ENCODE results near the gene BORCS5.

Gene BORCS5

GRCh38 chr12:12477532-12477890 lies 120.6 kb downstream of the BORCS5 start:
- Mint-ChIP-seq H3K36me3 (peaks cover 13 to 44% of the 10 kb centered on the region in 2 donors), H3K9me3 (no peaks in the 10 kb centered on the region), H3K4me3 (no peak overlapping the region), H3K27ac (no peak overlapping the region), H3K27me3 (no peaks in the 10 kb centered on the region), H3K4me1 (peaks cover 9 to 11% of the 10 kb centered on the region in 2 donors)
- ATAC-seq (replicated peaks) (no peak), DNase-seq (no peak)

DNA sequence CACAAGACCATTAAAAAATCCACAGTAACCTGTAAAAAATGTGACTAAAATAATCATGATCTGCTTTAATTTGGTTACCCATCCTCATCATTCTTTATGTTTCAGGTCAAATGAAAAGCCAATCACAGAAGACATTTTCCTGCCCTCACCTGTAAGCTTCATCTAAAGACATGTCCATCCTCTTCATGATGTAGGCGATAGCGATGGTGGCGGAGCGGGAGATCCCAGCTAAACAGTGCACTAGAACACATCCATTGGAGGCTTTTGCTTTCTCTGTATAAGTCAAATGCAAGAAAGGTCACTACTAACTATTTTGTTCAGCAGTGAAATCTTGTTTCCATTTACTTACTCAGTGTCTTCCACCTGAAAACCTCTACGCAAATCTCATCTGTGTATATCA lies 123.2 kb downstream of the BORCS5 start:
- ATAC-seq (replicated peaks) (no peak), DNase-seq (no peak)
- no peak overlapping the region for H3K4me3 Mint-ChIP-seq
- H3K4me1 Mint-ChIP-seq: peaks cover 14 to 16% of the 10 kb centered on the region in 2 donors
- peaks cover 10 to 31% of the 10 kb centered on the region in 2 donors for H3K36me3 Mint-ChIP-seq
- no peaks in the 10 kb centered on the region for H3K9me3 Mint-ChIP-seq
- no peaks in the 10 kb centered on the region for H3K27me3 Mint-ChIP-seq
- no peak overlapping the region for H3K27ac Mint-ChIP-seq

DNA sequence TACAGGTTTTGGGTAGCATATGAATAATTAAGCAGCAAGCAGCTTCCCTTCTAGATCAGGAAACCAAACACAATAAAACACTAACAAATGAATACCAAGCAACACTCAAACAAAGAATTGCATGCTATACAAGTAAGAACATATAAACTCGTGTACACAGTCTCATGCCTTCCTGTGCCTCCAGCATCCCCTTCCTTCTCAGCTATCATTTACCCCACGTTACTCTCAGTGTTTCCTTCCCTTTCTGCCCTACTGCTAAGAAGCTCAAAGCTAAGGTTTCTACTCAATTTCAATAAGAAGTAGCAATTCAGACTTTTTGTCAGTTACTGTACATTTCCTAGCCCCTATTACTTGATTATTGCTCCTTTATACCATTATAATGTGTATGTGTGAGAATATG lies 124.8 kb downstream of the BORCS5 start:
- Mint-ChIP-seq H3K4me3 (no peak overlapping the region), H3K27me3 (no peaks in the 10 kb centered on the region), H3K27ac (no peak overlapping the region), H3K9me3 (no peaks in the 10 kb centered on the region), H3K4me1 (peaks cover 13 to 16% of the 10 kb centered on the region in 2 donors), H3K36me3 (peaks cover 10 to 29% of the 10 kb centered on the region in 2 donors)
- ATAC-seq (replicated peaks) (no peak), DNase-seq (no peak)

DNA sequence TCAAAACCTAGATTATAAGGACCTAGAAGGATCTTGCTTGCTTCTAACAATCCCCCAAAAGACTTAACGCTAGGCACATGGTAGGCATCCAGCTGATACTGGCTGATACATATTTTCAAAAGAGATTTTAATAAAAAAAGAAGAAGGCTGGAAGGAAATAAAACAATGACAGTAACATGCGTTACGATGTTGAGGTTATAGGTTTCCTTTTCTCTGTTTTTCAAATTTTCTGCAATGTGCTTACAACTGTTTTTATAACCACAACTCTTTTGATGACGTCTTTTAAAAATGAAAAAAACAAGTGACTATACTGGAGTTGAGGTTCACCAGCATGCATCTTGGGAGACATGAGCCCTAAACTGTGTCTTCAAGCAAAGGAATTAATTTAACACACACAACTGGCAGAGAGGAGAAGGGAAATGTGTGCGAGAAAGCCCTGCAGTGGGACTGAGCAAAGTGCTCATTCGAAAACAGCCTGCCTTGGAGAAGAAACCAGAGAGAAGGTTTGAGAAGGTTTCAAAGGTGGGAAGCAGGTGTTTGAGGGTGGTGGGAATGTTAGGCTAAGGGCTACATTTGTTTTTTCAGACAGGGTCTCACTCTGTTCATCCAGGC lies 125.4 kb downstream of the BORCS5 start:
- DNase-seq (no peak), ATAC-seq (replicated peaks) (no peak)
- Mint-ChIP-seq H3K4me3 (no peak overlapping the region), H3K9me3 (no peaks in the 10 kb centered on the region), H3K27ac (peak overlapping the region; percentile 9), H3K27me3 (no peaks in the 10 kb centered on the region), H3K36me3 (peaks cover 10 to 25% of the 10 kb centered on the region in 2 donors), H3K4me1 (peaks cover 13 to 16% of the 10 kb centered on the region in 2 donors)

- H3K4me3 Mint-ChIP-seq: no peak overlapping the region
- DNase-seq: no peak
- no peak overlapping the region for H3K27ac Mint-ChIP-seq
- H3K9me3 Mint-ChIP-seq: no peaks in the 10 kb centered on the region
- H3K4me1 Mint-ChIP-seq: peaks cover 13 to 16% of the 10 kb centered on the region in 2 donors
- peak; percentile 83 to 90 for ATAC-seq (replicated peaks)
- peaks cover 7 to 18% of the 10 kb centered on the region in 2 donors for H3K36me3 Mint-ChIP-seq
- H3K27me3 Mint-ChIP-seq: no peaks in the 10 kb centered on the region
Observed at GRCh38 chr12:12482959-12483358, 126.1 kb downstream of the BORCS5 start.

- ATAC-seq (replicated peaks) (no peak), DNase-seq (no peak)
- no peaks in the 10 kb centered on the region for H3K27me3 Mint-ChIP-seq
- H3K9me3 Mint-ChIP-seq: no peaks in the 10 kb centered on the region
- H3K4me1 Mint-ChIP-seq: peaks cover 13 to 16% of the 10 kb centered on the region in 2 donors
- no peak overlapping the region for H3K27ac Mint-ChIP-seq
- peaks cover 7 to 22% of the 10 kb centered on the region in 2 donors for H3K36me3 Mint-ChIP-seq
- no peak overlapping the region for H3K4me3 Mint-ChIP-seq
Observed at GRCh38 chr12:12483438-12483837, 126.6 kb downstream of the BORCS5 start.

- ATAC-seq (replicated peaks): peak; percentile 78 to 88
- no peak overlapping the region for H3K4me3 Mint-ChIP-seq
- H3K27me3 Mint-ChIP-seq: no peaks in the 10 kb centered on the region
- peak overlapping the region; percentile 42 for H3K27ac Mint-ChIP-seq
- peaks cover 4 to 14% of the 10 kb centered on the region in 2 donors for H3K36me3 Mint-ChIP-seq
- DNase-seq: peak; percentile 29
- H3K9me3 Mint-ChIP-seq: no peaks in the 10 kb centered on the region
- H3K4me1 Mint-ChIP-seq: peaks cover 13 to 16% of the 10 kb centered on the region in 2 donors
Observed at GRCh38 chr12:12486661-12487240, 129.9 kb downstream of the BORCS5 start.

GRCh38 chr12:12487490-12487889 lies 130.6 kb downstream of the BORCS5 start:
- DNase-seq (no peak), ATAC-seq (replicated peaks) (no peak)
- Mint-ChIP-seq H3K36me3 (peaks cover 4 to 11% of the 10 kb centered on the region in 2 donors), H3K4me1 (peaks cover 10 to 12% of the 10 kb centered on the region in 2 donors), H3K27ac (no peak overlapping the region), H3K4me3 (no peak overlapping the region), H3K9me3 (no peaks in the 10 kb centered on the region), H3K27me3 (no peaks in the 10 kb centered on the region)

DNA sequence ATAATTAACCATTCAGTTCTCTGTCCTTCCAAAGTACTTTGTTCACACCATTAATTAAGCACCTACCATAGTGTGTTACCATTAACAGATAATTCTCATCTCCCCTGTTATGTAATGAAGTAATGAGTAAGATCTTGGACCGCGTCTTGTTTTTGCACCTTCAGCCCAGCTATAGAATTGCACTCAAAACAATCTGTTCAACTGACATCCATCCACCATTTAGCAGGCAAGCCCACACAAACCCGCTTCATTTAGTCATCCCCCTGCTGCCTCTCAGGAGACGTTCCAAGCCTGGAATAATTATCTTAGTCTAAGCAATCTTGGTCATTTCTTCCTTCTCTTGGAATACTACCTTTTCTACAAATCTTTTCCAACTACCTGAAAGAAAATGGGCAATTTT lies 131.4 kb downstream of the BORCS5 start:
- ATAC-seq (replicated peaks): no peak
- peaks cover 4 to 10% of the 10 kb centered on the region in 2 donors for H3K36me3 Mint-ChIP-seq
- no peak overlapping the region for H3K27ac Mint-ChIP-seq
- H3K4me1 Mint-ChIP-seq: peaks cover 4 to 7% of the 10 kb centered on the region in 2 donors
- H3K4me3 Mint-ChIP-seq: no peak overlapping the region
- no peak for DNase-seq
- H3K27me3 Mint-ChIP-seq: no peaks in the 10 kb centered on the region
- H3K9me3 Mint-ChIP-seq: no peaks in the 10 kb centered on the region

DNA sequence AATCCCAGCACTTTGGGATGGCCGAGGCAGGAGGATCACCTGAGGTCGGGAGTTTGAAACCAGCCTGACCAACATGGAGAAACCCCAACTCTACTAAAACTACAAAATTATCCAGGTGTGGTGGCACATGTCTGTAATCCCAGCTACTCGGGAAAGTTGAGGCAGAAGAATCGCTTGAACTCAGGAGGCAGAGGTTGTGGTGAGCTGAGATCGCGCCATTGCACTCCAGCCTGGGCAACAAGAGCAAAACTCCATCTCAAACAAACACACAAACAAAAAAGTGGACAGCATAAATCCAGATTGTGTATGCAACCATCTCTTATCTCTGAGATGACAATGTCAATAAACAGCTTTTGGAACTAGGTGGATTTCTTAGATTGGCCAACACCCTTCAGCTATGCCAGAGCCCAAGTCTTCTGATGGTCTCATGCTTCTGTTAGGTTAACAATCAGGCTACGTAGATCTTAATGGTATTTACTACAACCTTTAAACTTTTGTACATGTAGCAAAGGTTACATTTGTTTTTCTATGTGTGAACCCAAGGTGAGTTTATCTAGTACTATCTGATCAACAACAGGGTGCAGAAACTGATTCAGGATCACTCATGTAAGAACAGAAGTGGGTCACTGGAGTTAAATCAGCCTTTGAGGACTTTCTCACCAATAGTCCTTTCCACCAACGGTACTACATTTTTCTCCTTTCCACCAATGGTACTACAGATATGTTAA lies 132.1 kb downstream of the BORCS5 start:
- ATAC-seq (replicated peaks) (no peak), DNase-seq (no peak)
- Mint-ChIP-seq H3K9me3 (no peaks in the 10 kb centered on the region), H3K4me1 (peaks cover 0 to 3% of the 10 kb centered on the region in 2 donors), H3K27ac (no peak overlapping the region), H3K4me3 (no peak overlapping the region), H3K36me3 (peaks cover 0 to 7% of the 10 kb centered on the region in 2 donors), H3K27me3 (no peaks in the 10 kb centered on the region)

DNA sequence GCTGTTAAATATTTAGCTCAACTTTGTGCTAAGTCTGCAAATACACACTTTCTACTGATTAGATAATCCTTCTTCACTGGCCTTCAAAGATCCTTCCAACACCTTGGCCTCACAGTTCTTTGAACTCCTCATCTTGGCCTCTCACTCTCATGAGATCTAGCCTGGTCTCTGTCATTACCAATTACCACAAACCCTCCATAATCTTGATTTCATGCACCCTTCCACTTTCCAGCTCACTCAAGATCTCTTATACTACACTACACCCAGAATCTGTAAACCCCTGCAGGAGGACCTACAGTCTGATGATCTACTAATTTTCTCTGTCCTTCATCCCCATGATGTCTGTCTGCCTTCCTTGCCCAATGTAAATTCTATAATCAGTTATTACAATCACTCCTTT lies 134.7 kb downstream of the BORCS5 start:
- H3K9me3 Mint-ChIP-seq: no peaks in the 10 kb centered on the region
- H3K36me3 Mint-ChIP-seq: peaks cover 0 to 4% of the 10 kb centered on the region in 2 donors
- H3K4me3 Mint-ChIP-seq: no peak overlapping the region
- no peak for DNase-seq
- ATAC-seq (replicated peaks): no peak
- H3K27me3 Mint-ChIP-seq: no peaks in the 10 kb centered on the region
- no peaks in the 10 kb centered on the region for H3K4me1 Mint-ChIP-seq
- no peak overlapping the region for H3K27ac Mint-ChIP-seq

DNA sequence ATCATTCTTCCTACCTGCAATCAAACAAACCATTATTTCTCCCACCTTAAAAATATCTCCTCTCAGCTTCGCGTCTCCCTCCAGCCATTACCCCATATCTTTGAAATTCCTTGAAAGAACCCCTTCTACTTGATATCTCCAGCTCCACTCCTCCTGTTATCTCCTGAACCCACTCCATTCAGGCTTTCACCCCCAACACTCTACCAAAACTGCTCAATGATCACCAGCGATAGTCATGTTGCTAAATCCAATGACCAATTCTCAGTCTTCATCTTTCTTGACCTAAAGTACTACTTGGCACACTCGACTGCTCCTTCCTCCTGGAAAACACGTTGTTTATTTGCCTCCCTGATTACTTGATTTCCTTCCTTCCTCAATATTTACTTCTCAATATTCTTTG lies 135.7 kb downstream of the BORCS5 start:
- H3K4me3 Mint-ChIP-seq: no peak overlapping the region
- H3K27me3 Mint-ChIP-seq: no peaks in the 10 kb centered on the region
- ATAC-seq (replicated peaks) (no peak), DNase-seq (no peak)
- peaks cover 0 to 4% of the 10 kb centered on the region in 2 donors for H3K36me3 Mint-ChIP-seq
- no peaks in the 10 kb centered on the region for H3K4me1 Mint-ChIP-seq
- no peak overlapping the region for H3K27ac Mint-ChIP-seq
- no peaks in the 10 kb centered on the region for H3K9me3 Mint-ChIP-seq

- DNase-seq (no peak), ATAC-seq (replicated peaks) (no peak)
- Mint-ChIP-seq H3K9me3 (no peaks in the 10 kb centered on the region), H3K36me3 (no peaks in the 10 kb centered on the region), H3K27ac (no peak overlapping the region), H3K27me3 (no peaks in the 10 kb centered on the region), H3K4me1 (no peaks in the 10 kb centered on the region), H3K4me3 (no peak overlapping the region)
Observed at GRCh38 chr12:12495536-12495935, 138.7 kb downstream of the BORCS5 start.

GRCh38 chr12:12498210-12498609 lies 141.3 kb downstream of the BORCS5 start:
- peaks cover 4 to 13% of the 10 kb centered on the region in 2 donors for H3K4me1 Mint-ChIP-seq
- no peak overlapping the region for H3K4me3 Mint-ChIP-seq
- ATAC-seq (replicated peaks): no peak
- no peak overlapping the region for H3K27ac Mint-ChIP-seq
- no peak for DNase-seq
- H3K36me3 Mint-ChIP-seq: peaks cover 3 to 4% of the 10 kb centered on the region in 2 donors
- H3K27me3 Mint-ChIP-seq: no peaks in the 10 kb centered on the region
- H3K9me3 Mint-ChIP-seq: no peaks in the 10 kb centered on the region

Data from stimulated activated naive B cell treated with anti-CD40 and anti-IgM and Interleukin-4, amounts not matched to agents 10 μg/mL and 1 μg/mL and 100 μg/mL, for 72 hours (primary cell).